K562 (cell line): ENCODE results near the gene GRXCR2. TPM values are rescaled to one million over a fixed set of nuclear protein-coding genes. Genes with fewer than 3 reads are reported as not detected.
"Not testable (repeated sequence)": the region's sequence is repeated elsewhere in the genome, so short reads cannot be mapped to it uniquely, and the experiment has no call there.

Experiments used
- ATAC-seq: fragments of 200-7000 bp; cut with Tn5 transposase; 3 replicates; pipeline ENCODE4 v1.9.1; 2020; ENCODE audit warnings: moderate library complexity
- BruUV-seq: library from RNA; stranded (reverse); fragments of 400-500 nt; replicated peaks from 2 replicates; lab custom pipeline; 2021; lab: Mats Ljungman, UMichigan
- CTCF ChIA-PET: fragments of 300-600 bp; formaldehyde crosslinking; extraction: SDS; loops from one replicate; lab custom pipeline; 2021; ENCODE audit warnings: low intra/inter-chr PET ratio; lab: Yijun Ruan, JAX
- POLR2A ChIA-PET: fragments of 300-600, 350-650 bp; sonication (Branson Sonifier 250); formaldehyde crosslinking; extraction: SDS; loops from one replicate; lab custom pipeline; 2021; ENCODE audit warnings: antibody characterized with exemption, inconsistent platforms; lab: Yijun Ruan, JAX
- DNase-seq, 4 experiments: peaks; one replicate each; pipeline versions ENCODE4 v3.0.0 to v3.0.0-alpha.2; 2011 to 2018; ENCODE audit warnings: low spot score in 3 of 4, mixed read lengths in 3 of 4; ENCODE audit errors: extremely low read depth in 1 of 4
- FAIRE-seq: peaks from 2 replicates; lab custom pipeline; 2011; peaks lifted over from hg19 to GRCh38; lab: Jason Lieb, UNC
- H2AFZ ChIP-seq: 2 replicates; pipeline ENCODE4 v1.6.0; 2011; ENCODE audit warnings: low read depth, low read length, control low read depth, inconsistent platforms
- H3K27ac ChIP-seq: fragments of 200-600 bp; 3 replicates; pipeline ENCODE4 v1.8.0; 2011; ENCODE audit warnings: low read depth, mild to moderate bottlenecking, control low read depth, inconsistent platforms, low read length, moderate library complexity, mixed read lengths; ENCODE audit errors: extremely low read depth
- H3K27me3 ChIP-seq, 2 experiments: fragments of 300-600 bp in 1 of 2; 2 replicates in 1 of 2; 3 replicates in 1 of 2; pipeline versions ENCODE4 v1.6.0 to v1.8.0; 2011; ENCODE audit warnings: inconsistent platforms in 2 of 2, low read length in 2 of 2, mild to moderate bottlenecking in 1 of 2, mixed read lengths in 1 of 2, moderate library complexity in 1 of 2; ENCODE audit not compliant: control insufficient read depth in 2 of 2, insufficient read depth in 2 of 2
- H3K36me3 ChIP-seq: fragments of 300-600 bp; 3 replicates; pipeline ENCODE4 v1.8.0; 2011; ENCODE audit warnings: mild to moderate bottlenecking, low read length, inconsistent platforms; ENCODE audit not compliant: control insufficient read depth, insufficient read depth
- H3K4me1 ChIP-seq, 2 experiments: fragments of 200-600 bp in 1 of 2; replicated peaks in 1 of 2; 2 replicates in 1 of 2; 3 replicates in 1 of 2; pipeline versions ENCODE4 v1.5.1 to v1.8.0; 2011; ENCODE audit warnings: inconsistent platforms in 2 of 2, low read length in 2 of 2, mild to moderate bottlenecking in 1 of 2, mixed read lengths in 1 of 2, moderate library complexity in 1 of 2; ENCODE audit not compliant: control insufficient read depth in 2 of 2, insufficient read depth in 2 of 2
- H3K4me2 ChIP-seq: 2 replicates; pipeline ENCODE4 v1.6.1; 2011; ENCODE audit warnings: low read length, control low read depth, inconsistent platforms, mixed read lengths; ENCODE audit not compliant: insufficient read depth
- H3K4me3 ChIP-seq: fragments of 200-600 bp; sonication (generic), shearing (Covaris generic); 2 replicates; pipeline ENCODE4 v1.5.1; 2016; ENCODE audit warnings: control low read depth, inconsistent platforms
- H3K79me2 ChIP-seq: fragments of 200-600 bp; 3 replicates; pipeline ENCODE4 v1.8.0; 2011; ENCODE audit warnings: low read length, inconsistent platforms; ENCODE audit not compliant: control insufficient read depth, insufficient read depth
- H3K9ac ChIP-seq, 2 experiments: 2 replicates each; pipeline versions ENCODE4 v1.6.0 to v1.6.1; 2011; ENCODE audit warnings: low read depth in 2 of 2, low read length in 2 of 2, control low read depth in 1 of 2, inconsistent platforms in 1 of 2, mild to moderate bottlenecking in 1 of 2, mixed read lengths in 1 of 2; ENCODE audit not compliant: insufficient read depth in 1 of 2
- H3K9me1 ChIP-seq: one replicate; pipeline ENCODE4 v1.6.0; 2011; ENCODE audit warnings: inconsistent platforms, mild to moderate bottlenecking, low read length, moderate library complexity; ENCODE audit not compliant: control insufficient read depth, insufficient read depth
- H3K9me3 ChIP-seq: replicated peaks from 2 replicates; pipeline ENCODE4 v1.5.1; 2011; ENCODE audit warnings: low read depth, low read length, inconsistent platforms; ENCODE audit not compliant: control insufficient read depth, insufficient read depth
- H4K20me1 ChIP-seq: replicated peaks from 2 replicates; pipeline ENCODE4 v1.6.1; 2011; ENCODE audit warnings: low read length, inconsistent platforms, mixed read lengths; ENCODE audit not compliant: control insufficient read depth, insufficient read depth
- EGR1 ChIP-seq: fragments of 450-650 bp; conservative IDR thresholded peaks from 2 replicates; pipeline ENCODE4 v1.6.1; 2017; ENCODE audit warnings: mild to moderate bottlenecking
- WGBS: fragments of 100-300 bp; shearing (Covaris generic); methylation state at CpG from one replicate; pipeline ENCODE4 v1.1.6; 2016; ENCODE audit warnings: low coverage, mixed read lengths; ENCODE audit not compliant: insufficient coverage; ENCODE audit errors: missing lambda C conversion rate; 5-methylcytosine and 5-hydroxymethylcytosine counted together
- in situ Hi-C: fragments of 300-500 bp; cut with MboI; formaldehyde crosslinking; loops from 4 replicates; pipeline ENCODE4 v1.15.0; 2018; ENCODE audit warnings: inconsistent platforms, mixed read lengths
- intact Hi-C: fragments of 100-400 bp; cut with micrococcal nuclease; formaldehyde crosslinking; loops from 2 replicates; pipeline ENCODE4 v1.14.2; 2022
- polyA plus RNA-seq, 8 experiments: library from polyadenylated mRNA; depleted of rRNA in 4 of 8; stranded (reverse) in 5 of 8; unstranded in 3 of 8; fragments of >200 nt; fragmentation: Nextera tagmentation in 2 of 8; fragmentation: Illumina TruSeq in 1 of 8; extraction: Ambion mirVana in 2 of 8; extraction: Trizol in 1 of 8; gene quantifications; 2 replicates each; pipeline versions ENCODE4 v1.2.1 to v1.2.3, GENCODE V29; 2011 to 2014; ENCODE audit warnings: inconsistent platforms in 1 of 8, missing spikeins in 1 of 8
- total RNA-seq, 7 experiments: library from RNA; depleted of rRNA in 6 of 7; stranded (reverse); fragments of >200 nt in 6 of 7; fragmentation: Illumina TruSeq in 2 of 7; extraction: Trizol in 2 of 7; gene quantifications; 2 replicates each; pipeline versions ENCODE4 v1.2.1 to v1.2.3, GENCODE V29; 2011 to 2021; ENCODE audit warnings: low replicate concordance in 1 of 7
- TF ChIP-seq, protein P1 (sequence below): sonication (generic); formaldehyde crosslinking; IDR thresholded peaks from 2 replicates; pipeline ENCODE4 v1.8.1; 2023; ENCODE audit warnings: mild to moderate bottlenecking, missing genetic modification reagents

Gene GRXCR2
- total and polyA plus RNA-seq, 9 of the 15 experiments (the other 6 are each of a cell fraction or from before 2014, with no cell fraction given), result not detected

DNA sequence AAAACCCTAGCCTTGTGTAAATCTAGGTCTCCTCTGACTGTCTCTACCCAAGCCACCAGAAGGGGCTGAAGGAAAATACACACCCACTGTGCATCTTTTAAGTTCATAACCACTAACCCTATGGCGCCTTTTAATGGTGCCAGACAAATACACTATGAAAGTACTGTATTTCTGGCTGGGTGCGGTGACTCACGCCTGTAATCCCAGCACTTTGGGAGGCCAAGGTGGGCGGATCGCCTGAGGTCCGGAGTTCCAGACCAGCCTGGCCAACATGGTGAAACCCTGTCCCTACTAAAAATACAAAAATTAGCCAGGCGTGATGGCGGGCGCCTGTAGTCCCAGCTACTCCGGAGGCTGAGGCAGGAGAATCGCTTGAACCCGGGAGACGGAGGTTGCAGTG, 36.6 kb downstream of the GRXCR2 start:
- H3K9me3 ChIP-seq, H3K4me3 ChIP-seq, CTCF ChIA-PET, H4K20me1 ChIP-seq, H3K9me1 ChIP-seq, H3K27ac ChIP-seq, DNase-seq, intact Hi-C loops, ATAC-seq, H3K36me3 ChIP-seq, H3K27me3 ChIP-seq, FAIRE-seq, BruUV-seq: not testable (repeated sequence)
- Histone ChIP-seq H3K4me2 (peak overlapping the region; percentile 95), H3K4me1 (peaks cover 14 to 44% of the 10 kb centered on the region in 2 experiments), H3K79me2 (peaks cover 36% of the 10 kb centered on the region), H2AFZ (peak overlapping the region; percentile 98), H3K9ac (peak overlapping the region in 1 of 2 experiments; percentile 87; a peak in 3 of 4 replicates)
- peak; percentile 29; the same call in 1 of the 2 replicates for TF ChIP-seq EGR1
- TF ChIP-seq, protein P1, sequence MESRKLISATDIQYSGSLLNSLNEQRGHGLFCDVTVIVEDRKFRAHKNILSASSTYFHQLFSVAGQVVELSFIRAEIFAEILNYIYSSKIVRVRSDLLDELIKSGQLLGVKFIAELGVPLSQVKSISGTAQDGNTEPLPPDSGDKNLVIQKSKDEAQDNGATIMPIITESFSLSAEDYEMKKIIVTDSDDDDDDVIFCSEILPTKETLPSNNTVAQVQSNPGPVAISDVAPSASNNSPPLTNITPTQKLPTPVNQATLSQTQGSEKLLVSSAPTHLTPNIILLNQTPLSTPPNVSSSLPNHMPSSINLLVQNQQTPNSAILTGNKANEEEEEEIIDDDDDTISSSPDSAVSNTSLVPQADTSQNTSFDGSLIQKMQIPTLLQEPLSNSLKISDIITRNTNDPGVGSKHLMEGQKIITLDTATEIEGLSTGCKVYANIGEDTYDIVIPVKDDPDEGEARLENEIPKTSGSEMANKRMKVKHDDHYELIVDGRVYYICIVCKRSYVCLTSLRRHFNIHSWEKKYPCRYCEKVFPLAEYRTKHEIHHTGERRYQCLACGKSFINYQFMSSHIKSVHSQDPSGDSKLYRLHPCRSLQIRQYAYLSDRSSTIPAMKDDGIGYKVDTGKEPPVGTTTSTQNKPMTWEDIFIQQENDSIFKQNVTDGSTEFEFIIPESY, result peak; percentile 56; the same call in 1 of the 2 replicates
- WGBS, result 97% methylated on average over 10 of the region's 13 CpGs
- in situ Hi-C loops, result loop anchor here (10.0 kb wide), 1 partner anchor 369 kb away; the partner anchor contains the start of gene RBM27
- POLR2A ChIA-PET, result interaction anchor here (1.5 to 2.7 kb wide), 3 partner anchors 9 to 17 kb away, joined by 9 to 19 read pairs (median 10); no protein-coding TSS in a partner anchor
